Panc1 (cell line): ENCODE data around the gene CFAP299.

Experiments
- CTCF ChIP-seq: fragments of 450-650 bp; IDR thresholded peaks from 2 replicates; pipeline ENCODE4 v1.5.1; 2017; ENCODE audit warnings: mild to moderate bottlenecking
- POLR2AphosphoS5 ChIP-seq: IDR thresholded peaks from 2 replicates; pipeline ENCODE4 v1.6.1; 2012; ENCODE audit warnings: mild to moderate bottlenecking, low read depth, low read length, moderate library complexity
- REST ChIP-seq, 2 experiments: IDR thresholded peaks; 2 replicates each; pipeline ENCODE4 v1.6.1; 2011 to 2012; ENCODE audit warnings: low read depth in 2 of 2, control low read depth in 1 of 2, low read length in 1 of 2, mild to moderate bottlenecking in 1 of 2, moderate library complexity in 1 of 2; ENCODE audit not compliant: insufficient read depth in 1 of 2
- SIN3A ChIP-seq: IDR thresholded peaks from 2 replicates; pipeline ENCODE4 v1.6.1; 2012; ENCODE audit warnings: low read depth, mild to moderate bottlenecking, low read length, moderate library complexity, borderline replicate concordance; ENCODE audit not compliant: insufficient read depth
- TCF7L2 ChIP-seq: IDR thresholded peaks from 2 replicates; pipeline ENCODE4 v1.6.1; 2011; ENCODE audit warnings: mild to moderate bottlenecking, low read depth, low read length, inconsistent platforms

- TF ChIP-seq CTCF (no peak), POLR2AphosphoS5 (no peak), REST (IDR thresholded peaks at IDR 0.05; ENCODE audit: insufficient read depth in 1 of 2, low read depth in 2 of 2, low read length in 1 of 2) (no peak), SIN3A (no peak), TCF7L2 (no peak)
These were observed 454.6 kb downstream of the CFAP299 start for GRCh38 chr4:80790152-80790551.
